CD4-positive, alpha-beta T cell treated with Interleukin-6 for 4 hours (primary cell): ENCODE data around the gene ADSS1.

ENCODE experiments used
- DNase-seq: peaks from one replicate; pipeline ENCODE4 v3.0.0-alpha.2; 2020; ENCODE audit warnings: mixed read lengths

ADSS1 gene

DNA sequence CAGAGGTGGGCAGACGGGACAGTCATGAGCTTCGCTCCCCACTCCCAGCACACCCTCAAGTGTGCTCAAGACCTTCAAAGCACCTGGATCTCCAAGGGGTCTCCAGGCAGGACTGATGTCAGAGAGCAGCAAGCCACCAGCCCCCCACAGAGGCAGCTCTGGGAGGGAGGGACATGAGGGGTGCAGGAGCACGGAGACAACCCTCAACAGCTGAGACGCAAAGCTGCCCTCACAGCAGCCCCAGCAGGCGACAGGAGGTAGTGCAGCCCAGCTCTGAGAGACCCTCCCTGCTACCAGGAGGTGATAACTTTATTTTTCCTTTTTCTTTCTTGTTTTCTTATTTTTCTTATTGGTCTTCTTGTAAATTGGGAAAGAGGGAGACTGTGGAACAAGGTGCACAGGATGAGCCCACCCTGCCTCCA is 46.8 kb downstream of the ADSS1 start:
- DNase-seq, result no peak

DNA sequence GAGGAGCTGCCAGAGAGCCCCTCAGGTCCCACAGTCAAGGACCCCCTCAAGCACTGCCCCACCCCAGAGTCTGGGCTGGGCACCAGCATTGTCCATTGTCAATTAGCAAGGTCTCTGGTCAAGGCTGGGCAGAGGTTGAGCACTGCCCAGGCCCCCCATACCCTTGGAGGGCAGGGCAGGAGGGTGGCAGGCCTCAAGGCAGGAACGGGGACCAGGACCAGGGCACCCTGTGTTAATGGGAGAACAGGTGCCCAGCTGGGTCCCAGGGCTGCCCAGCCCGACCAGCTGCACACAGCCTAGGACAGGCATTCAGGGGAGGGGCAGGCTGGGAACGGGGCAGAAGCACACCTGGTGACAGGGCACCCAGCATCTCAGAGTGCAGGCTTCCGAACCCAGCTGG is 47.3 kb downstream of the ADSS1 start:
- DNase-seq, result no peak

DNA sequence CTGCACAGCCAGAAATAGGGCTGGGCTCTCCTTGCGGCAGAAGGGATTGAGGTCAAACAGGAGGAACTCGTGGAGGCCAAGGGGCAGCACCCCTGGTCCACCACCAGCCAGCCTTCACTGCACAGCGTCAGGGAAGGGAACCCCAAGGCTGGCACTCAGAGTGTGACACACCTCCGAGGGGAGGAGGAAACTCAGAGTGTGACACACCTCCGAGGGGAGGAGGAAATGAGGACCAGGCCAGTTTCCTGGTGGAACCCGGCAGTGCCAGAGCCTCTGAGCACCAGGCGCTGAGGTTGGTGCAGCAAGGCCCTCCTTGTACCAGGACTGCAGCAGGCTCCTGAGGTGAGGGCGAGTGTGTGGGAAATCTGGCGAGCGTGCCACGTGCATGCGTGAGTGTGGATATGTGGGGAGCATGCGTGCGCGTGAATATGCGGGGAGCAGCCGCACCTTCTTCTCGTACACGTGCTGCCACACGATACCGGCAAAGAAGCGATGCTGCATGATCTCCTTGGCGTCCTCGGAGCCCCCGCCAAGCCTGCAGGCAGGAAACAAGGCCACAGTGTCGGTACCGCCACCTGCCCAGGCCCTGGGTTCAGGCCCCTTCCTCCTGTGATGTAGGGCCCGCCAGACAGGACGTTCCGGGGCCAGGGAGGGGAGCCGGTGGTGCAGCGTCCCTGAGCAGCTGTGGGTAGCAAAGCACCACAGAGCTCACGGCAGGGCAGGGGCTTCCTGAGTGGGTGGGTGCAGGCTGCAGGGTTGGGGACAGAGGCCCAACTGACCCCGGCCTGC is 48.1 kb downstream of the ADSS1 start:
- DNase-seq, result no peak

DNA sequence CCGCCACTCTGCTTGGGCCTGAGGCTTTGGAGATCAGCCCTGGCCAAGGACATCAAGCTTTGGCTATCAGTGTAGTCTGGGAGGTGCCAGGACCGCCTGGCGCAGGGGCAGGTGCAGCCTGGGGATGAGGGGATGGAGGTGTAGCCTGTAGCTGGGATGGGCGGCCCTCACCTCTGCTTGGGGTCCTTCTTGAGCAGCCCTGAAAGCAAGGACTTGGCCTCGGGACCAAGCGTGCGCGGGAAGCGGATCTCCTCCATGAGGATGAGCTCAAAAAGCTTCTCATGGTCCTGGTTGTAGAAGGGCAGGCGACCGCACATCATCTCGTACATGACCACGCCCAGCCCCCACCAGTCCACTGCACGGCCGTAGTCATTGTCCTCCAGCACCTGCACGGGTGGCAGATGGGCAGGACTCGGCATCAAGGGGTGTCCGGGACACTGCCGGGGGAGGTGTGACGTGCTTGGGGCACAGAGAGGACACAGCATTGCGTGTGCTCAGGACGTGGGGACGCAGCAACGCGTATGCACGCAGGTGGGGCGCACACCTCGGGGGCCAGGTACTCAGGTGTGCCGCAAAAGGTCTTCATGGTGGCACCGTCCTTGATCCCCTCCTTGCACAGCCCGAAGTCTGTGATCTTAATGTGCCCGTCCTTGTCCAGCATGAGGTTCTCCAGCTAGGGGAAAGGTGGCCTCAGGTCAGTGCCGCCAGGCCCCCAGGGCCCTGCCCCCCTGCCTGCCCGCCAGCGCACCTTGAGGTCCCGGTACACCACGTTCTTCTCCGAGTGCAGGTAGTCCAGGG is 48.9 kb downstream of the ADSS1 start:
- no peak for DNase-seq

DNA sequence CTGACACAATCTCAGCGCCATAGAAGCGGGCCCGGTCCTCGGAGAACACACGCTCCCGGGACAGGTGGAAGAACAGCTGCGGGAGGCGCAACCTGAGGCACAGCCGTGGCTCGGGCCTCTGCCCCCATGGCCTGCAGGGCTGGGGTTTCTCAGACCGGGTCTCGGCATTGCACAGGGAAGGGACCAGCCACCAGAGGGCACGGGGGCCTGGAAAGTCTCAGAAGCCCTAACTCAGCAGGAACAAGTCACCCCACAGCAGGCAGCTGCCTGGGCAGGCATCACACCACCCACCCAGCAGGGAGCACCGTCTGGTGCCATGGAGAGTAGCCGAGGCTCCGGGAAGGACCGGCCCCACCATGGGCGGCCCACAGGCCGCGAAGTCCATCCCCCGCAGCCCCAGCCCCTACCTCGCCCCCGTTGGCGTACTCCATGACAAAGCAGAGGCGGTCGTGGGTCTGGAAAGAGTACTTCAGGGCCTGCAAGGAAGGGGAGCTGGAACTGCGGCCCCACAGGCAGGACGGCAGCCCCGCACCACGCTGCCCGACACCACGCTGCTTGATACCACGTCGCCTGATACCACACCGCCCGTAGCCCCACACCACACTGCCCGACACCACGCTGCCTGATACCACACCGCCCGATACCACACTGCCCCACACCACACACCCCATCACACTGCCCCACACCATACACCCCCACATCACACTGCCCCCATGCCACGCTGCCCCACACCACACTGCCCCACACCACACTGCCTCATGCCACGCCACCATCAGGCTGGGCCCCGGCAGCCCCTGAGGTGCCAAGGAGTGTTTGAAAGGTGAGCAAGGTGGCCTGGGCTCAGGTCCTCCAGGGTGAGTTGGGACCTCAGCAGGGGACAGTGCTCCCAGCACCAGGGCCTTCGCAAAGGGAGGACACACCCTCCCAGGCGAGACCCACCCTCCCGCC is 49.8 kb downstream of the ADSS1 start:
- no peak for DNase-seq

DNA sequence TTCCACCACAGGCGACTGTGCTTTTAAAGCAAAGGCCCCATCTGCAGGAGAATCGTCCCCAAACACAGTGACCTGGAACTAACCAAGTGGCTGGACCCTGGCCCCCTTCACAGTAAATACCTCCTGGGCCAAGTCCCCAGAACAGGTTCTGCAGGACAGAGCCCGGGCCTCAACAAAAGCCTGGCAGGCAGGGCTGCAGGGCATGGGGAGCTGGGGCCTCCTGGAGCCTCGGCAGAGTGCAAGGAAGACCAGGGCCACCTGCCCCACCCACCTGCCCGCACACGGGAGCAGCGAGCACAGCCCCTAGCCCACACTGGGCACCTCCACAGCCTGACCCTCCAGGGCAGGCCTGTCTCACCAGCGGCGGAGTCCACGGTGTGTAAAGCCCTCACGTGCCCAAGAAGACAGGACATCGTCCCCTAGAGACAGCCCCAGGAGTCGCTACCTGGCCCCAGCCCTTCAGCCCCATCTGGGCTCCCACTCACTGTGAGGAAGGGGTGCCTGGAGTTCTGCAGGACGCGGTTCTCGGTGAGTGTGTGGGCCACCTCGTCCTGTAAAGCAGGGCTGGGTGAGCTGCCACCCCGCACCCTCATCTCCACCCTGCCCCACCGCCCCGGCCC is 50.5 kb downstream of the ADSS1 start:
- no peak for DNase-seq

DNA sequence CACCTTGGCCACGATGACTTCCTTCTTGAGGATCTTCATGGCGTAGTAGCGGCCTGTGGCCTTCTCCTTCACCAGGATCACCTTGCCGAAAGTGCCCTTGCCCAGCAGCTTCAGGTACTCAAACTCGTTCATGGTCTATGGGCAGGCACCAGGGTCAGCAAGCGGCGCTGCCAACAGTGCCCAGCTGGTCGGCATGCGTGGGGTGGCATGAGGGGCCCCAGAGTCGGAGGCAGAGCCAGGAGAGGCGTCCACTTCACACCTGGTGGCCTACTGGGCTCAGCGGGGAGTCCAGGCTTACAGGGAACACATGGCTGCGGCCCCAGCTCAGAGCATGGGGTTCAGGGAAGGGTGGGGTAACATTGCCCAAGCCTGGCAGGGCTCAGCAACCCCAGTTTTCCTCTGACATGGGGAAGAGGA is 51.1 kb downstream of the ADSS1 start:
- no peak for DNase-seq

DNA sequence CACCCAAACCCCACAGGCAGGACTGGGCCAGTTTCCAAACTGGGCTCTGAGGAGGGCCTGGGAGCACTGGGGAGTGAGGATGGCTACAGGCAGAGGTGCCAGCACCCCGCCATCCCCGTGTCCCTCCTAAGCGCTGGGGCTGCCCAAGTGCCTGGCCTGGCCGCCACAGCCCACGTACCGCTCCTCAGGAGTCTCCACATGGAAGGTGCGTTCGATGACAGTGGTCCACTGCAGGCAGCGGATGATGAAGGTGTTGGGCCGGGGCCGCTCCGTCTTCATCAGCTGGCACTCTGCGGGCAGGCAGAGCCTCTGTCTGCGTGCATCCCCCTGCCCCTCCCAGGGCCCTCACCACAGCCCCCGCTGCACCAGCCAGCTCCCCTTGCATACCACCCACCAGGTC is 52.5 kb downstream of the ADSS1 start:
- DNase-seq, result no peak

DNA sequence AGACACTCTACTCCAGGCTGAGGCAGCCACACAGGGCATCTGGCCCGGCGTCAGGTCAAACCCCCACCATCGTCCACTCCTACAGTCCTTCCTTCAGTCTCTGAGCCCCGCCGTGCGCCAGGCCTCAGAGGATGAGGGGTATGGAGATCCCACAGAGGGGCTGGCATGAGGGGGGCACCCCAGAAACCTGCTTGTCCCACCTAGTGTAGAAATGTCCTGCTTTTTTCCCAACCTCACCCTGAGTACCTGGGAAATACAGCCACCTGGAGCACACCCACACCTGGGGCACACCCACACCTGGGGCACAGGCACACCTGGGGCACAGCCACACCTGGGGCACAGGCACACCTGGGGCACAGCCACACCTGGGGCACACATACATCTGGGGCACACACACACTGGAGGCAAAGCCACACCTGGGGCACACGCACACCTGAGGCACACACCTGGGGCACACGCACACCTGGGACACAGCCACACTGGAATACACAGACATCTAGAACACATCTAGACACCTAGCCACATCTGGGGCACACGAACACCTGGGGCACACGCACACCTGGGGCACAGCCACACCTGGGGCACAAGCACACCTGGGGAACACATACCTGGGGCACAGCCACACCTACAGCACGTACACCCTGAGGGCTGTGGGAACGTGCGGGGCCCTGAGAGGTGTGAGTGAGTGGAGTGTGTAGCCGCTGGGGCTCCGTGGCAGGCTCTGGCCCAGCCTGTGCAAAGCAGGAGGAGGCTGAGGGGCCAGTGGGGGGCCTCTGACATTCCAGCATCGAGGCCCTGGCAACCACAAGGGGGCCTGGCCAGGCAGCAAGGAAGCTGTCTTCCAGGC is 53.2 kb downstream of the ADSS1 start:
- no peak for DNase-seq

DNA sequence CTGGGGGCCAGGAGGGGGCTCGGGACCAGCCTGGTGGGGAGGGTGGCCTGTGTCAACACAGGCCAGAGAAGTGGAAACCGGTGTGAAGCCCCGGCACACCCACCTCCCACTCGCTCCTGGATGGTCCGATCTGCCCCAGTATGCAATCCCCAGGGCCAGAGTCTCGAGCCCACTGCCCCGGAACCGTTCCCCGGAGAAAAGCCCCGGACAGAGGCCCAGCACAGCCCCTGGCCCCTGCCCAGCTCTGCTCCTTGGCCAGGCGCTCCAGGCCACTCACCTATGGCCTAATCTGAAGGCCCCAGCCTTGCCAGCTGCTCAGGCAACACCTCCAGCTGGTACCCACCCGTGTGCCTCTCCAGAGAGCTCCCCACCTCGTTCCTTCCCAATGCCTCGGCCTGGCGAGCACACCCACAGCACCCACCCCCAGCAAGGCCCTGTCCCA is 53.8 kb downstream of the ADSS1 start:
- no peak for DNase-seq

DNA sequence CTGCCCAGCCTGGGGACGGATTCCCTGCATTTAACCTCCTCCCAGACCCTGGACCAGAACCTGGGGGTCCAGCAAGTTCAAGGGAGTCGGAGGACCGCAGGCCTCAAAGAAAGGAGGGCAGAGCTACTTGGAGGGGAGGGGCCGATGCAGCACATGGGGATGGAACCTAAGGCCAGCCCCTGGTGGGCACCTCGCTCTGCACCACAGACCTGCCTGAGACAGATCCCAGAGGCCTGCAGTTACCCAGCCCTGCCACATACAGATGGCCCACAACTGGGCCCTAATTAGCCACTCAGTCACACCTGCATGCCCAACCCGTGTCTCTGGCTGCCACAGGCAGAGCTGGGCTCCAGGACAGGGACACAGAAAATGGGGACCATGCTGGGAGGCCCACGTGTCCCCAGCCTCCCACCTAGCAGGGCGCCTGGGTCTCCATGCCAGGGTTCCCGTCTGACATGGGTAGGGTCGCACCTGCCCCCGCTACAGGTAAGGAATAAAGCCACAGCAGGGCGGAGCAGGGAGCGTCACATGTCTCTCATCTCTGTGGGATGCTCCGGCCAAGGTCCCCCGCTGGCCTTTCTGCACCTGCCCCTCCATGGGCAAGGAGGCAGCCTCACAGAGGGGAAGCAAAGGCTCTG is 54.8 kb downstream of the ADSS1 start:
- no peak for DNase-seq

DNA sequence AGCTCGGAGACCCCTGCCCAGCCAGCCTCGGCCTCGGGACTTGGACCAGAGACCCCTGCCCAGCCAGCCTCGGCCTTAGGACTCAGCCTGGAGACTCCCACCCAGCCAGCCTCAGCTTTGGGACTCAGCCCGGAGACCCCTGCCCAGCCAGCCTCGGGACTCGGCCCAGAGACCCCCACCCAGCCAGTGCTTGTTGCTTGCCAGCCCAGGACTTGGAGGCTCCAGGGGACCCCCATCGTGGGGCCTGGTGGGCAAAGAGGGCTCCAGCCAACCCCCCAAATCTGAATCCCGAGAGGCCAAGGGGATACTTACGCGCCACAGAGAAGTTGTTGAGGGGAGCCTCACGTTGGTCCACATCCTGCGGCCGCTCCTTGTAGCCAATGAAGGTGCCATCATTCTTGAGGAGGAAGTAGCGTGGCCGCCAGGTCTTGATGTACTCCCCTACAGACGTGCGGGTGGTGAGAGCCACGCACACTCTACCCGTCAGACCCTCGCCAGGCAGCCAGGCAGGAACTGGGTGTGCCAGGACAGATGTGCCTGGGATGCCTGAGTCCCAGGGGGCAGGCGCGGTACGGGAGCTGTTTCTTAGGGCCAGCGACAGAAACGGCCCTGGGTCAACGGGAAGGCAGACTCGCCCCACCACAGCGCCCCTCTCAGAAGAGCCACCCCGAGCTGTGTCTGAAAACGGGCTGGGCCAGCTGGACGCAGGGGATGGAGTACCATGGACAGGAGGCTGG is 55.9 kb downstream of the ADSS1 start:
- DNase-seq, result no peak

DNA sequence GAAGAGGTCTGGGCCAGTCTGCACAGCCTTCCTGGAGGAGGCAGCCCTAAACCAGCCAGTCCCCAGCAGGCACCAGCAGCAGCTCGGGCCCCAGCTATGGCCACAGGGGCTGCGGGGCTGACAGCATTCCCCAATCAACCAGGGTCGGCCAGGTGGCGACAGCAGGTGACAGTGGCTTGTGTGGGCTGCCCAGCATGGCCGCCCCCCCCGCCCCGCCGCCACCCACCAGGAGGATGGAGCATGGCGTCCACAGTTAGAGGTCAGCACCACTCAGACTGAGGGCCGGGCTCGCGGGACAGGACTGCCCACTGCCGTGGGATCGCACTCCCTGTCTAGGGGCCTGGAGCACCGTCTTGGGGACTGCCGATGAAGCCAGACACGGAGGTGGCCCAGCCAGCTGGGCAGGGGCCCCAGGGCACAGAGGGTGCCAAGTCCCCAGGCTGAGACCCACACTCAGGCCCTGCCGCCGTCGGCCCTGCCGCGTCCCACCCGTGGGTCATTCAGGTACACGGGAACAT is 56.5 kb downstream of the ADSS1 start:
- no peak for DNase-seq

DNA sequence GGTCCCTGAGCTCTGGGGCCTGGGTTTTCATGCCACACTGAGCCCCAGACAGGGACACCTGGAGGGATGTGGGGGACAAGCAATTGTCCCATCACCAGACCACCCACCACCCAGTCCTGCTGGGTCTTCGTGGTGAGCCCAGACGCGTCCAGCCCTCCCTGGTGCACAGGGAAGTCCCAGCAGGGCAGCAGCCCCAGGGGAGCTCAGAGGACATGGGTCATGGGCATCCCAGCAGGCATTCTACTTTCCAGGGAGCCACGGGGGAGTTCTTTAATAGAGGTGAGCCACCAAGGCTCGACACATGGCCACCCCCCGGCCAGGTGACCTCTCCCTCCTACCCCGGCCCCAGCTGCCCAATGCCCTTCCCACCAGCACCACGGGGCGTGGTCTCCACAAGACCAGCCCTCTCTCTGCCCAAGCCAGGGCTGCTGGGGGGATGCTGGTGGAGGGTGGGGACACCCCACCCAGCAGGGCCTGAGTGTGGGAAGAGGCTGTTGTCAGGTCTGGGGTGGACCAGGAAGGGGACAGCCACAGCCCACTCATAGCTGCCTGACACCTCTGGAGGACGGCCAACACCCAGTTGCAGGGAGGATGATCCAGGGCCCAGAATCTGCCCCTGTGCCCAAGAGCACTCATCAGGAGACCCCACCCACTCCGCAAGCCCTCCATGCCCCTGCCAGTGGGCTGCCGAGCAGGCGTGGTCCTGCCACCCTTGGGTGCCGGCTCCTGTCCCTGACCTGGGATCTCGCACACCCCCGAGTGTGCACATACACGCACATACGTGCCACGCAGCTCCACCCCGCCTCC is 57.4 kb downstream of the ADSS1 start:
- no peak for DNase-seq

DNA sequence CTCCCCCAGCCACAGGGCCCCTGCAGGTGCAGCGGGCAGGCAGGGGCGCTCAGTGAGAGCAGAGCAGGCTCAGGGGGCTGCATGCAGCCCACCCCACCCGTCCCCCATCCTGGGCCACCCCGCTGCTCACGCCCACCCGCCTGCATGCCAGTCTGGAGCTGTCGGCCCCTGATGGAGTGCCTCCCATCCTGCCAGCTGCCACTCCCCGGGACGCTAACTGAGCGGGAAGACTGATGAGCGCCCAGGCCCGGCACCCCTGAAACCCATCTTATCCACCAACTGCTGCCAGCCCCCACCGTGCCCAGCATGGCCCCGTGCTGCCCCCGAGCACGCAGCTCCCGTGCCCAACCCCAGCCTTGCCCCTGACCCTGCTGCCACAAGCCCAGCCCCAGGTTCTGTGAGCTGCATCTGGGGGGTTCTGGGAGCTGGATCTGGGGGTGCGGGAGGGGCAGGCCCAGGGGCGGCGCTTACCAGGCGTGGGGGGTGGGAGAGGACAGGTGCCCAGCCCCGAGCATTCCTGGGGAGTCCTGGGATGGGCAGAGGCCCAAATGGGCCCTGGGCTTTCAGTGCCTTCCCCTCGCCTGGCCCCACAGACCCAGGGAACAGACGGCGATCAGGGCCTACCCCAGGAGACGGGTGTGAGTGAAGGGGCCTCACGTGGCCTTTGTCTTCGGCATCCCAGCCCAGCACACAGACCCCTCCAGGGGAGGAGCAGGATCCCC is 58.2 kb downstream of the ADSS1 start:
- no peak for DNase-seq

DNA sequence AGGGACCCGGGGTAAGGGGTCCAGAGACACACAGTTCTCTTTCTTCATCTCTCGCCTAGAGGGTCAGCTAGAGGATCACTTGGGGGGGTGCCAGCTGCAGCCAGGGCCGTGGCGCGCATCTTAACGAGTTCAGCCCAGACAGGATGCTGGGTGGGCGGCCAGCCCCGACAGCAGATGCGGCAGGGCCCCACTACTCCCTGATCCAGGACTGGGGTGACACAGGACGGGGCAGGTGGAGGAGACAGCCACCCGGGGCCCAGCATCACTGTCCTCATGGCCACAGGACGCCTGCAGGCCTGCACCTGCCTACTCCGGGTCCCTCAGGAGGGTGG is 58.7 kb downstream of the ADSS1 start:
- DNase-seq, result no peak

DNA sequence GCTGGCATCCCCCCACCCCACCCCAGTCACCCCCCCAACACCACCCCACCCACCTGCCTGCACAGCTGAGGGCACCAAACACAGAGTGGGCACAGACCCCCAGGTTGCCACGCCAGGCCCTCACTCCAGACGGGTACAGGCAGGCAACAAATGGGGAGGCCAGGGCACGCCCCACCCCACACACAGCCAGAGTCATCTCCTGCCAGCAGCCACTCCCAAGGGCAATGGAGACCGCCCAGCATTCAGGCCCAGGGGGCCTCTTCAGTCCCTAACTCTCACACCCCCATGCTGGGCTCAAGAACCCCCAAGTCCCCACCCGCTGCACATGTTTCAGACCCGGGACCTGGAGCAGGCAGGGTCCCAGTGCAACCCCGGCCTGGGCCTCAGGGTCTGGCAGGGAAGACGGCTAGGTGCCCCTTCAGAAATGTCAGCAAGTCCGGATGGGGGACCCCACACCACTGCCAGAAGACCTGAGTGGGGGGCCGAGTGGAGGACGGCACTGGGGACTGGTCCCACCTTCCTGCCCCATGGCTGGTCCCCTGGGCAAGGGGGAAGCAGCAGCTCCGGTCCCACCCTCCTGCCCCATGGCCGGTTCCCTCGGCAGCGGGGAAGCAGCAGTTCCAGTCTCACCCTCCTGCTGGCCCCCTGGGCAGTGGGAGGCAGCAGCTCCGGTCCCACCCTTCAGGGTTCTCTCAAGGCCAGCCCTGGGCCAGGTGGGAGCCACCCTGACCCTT is 59.6 kb downstream of the ADSS1 start:
- DNase-seq, result no peak

DNA sequence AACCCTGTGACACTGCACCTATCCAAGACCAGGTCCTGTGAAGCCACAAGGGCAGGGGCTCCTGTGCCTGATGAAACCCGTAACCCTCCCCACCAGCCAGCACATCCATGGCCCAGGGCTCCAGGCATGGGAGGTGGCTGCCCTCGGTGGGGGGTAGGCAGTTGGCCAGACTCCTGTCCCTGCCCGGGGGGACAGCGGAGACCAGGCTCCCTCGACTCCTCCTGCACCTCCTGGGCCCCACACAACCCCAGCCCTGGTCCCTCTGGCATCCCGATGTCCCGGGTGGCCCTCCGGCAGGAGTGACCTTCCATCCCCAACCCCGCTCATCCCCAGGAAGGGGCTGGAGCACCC is 60.2 kb downstream of the ADSS1 start:
- DNase-seq, result no peak
